ENCODE results near the gene ELAVL1.

ELAVL1 gene

DNA sequence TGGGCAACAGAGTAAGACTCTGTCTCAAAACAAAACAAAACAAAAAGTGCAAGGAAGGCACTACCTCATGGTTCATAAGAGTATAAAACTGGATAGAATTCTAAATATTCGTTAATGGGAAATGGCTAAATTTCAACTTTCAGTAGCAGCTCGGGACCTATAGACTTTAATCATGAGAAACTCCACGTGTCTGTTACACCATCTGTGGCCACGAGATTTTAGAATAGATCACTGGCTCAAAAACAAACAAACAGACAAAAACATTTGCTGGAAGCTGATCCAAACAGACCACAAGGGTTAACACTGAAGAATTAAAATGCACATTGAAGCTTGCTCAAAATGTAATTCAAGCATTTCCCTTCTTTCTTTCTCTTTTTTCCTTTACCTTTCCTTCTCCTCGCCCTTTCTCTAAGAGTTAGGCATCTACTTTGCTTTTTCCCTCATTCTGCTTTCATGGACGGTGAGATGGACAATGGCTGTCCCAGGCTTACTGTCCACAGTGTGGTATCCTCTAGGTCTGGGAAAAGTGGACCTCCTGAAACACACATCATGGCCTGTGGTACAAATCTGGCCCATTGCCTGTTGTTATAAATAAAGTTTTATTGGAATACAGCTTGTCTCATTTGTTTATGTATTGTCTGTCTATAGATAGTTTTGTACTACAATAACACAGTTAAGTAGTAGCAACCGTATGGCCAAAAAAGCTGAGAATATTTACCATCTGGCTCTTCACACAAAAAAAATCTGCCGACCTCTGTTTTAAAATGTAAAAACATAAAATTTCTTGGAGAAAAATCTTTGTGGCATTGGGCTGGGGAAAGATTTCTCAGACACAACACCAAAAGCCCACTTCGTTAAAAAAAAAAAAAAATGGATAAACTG is 10.3 kb downstream of the ELAVL1 start:
- no peak overlapping the region for H3K27ac ChIP-seq (ENCODE audit: low read length)

DNA sequence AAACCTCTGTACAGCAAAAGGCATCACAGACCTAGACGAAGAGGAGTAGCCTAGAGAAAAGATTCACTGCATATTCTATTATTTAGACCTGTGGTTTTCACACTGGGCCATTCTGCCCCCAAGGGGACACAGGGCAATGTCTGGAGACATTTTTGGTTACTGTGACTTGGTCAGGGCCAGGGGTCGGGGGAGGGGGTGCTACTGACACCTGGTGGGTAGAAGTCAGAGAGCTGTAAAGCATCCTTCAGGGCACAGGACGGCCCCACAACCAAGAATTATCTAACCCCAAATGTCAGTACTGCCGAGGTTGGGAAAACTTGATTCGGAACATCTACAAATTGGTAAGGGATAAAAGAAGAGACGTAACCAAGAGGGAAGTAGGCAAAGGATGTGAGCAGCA is 11.3 kb downstream of the ELAVL1 start:
- H3K4me1 ChIP-seq (ENCODE audit: control insufficient read depth in 1 of 2, insufficient read depth in 2 of 2, low read length in 2 of 2): peaks cover 0 to 13% of the 10 kb centered on the region in 2 donors
- no peaks in the 10 kb centered on the region for H3K9me3 ChIP-seq (ENCODE audit: control insufficient read depth in 1 of 2, low read length in 2 of 2)
- no peak overlapping the region for H3K4me3 ChIP-seq (ENCODE audit: low read depth in 1 of 2, low read length in 2 of 2)
- no peak overlapping the region for H3K27ac ChIP-seq (ENCODE audit: low read length)
- no peaks in the 10 kb centered on the region for H3K27me3 ChIP-seq (ENCODE audit: low read depth, low read length)
- peaks cover 20 to 23% of the 10 kb centered on the region in 2 donors for H3K36me3 ChIP-seq (ENCODE audit: control insufficient read depth in 1 of 2, insufficient read depth in 2 of 2, low read length in 2 of 2)

More for the DNA sequence above, 10.3 kb downstream of the ELAVL1 start:
- H3K9me3 ChIP-seq (ENCODE audit: control insufficient read depth in 1 of 2, low read length in 2 of 2): no peaks in the 10 kb centered on the region
- no peaks in the 10 kb centered on the region for H3K27me3 ChIP-seq (ENCODE audit: low read depth, low read length)
- H3K36me3 ChIP-seq (ENCODE audit: control insufficient read depth in 1 of 2, insufficient read depth in 2 of 2, low read length in 2 of 2): peaks cover 14% of the 10 kb centered on the region in 2 donors
- peaks cover 0 to 13% of the 10 kb centered on the region in 2 donors for H3K4me1 ChIP-seq (ENCODE audit: control insufficient read depth in 1 of 2, insufficient read depth in 2 of 2, low read length in 2 of 2)
- no peak overlapping the region for H3K4me3 ChIP-seq (ENCODE audit: low read depth in 1 of 2, low read length in 2 of 2)

DNA sequence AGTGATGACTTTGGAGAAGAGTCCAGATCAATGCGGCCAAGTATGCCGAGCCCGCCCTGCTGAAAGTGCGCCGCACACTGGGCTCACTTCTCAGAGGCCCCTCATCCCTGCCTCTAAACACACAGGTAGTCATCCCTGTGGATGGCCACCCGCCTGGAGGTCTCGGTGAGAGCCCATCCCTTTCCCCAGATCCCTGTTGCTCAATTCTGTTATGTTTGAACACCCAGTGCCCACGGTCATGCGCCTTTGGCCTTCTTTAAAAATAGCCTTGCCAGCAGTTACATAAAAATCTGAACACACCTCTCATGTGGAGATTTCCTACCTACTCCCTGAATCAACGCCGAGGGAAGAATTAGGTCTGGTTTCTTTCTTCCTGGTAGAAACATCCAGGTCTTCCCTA is 11.9 kb downstream of the ELAVL1 start:
- H3K4me3 ChIP-seq (ENCODE audit: low read depth in 1 of 2, low read length in 2 of 2): no peak overlapping the region
- peaks cover 0 to 13% of the 10 kb centered on the region in 2 donors for H3K4me1 ChIP-seq (ENCODE audit: control insufficient read depth in 1 of 2, insufficient read depth in 2 of 2, low read length in 2 of 2)
- H3K36me3 ChIP-seq (ENCODE audit: control insufficient read depth in 1 of 2, insufficient read depth in 2 of 2, low read length in 2 of 2): peaks cover 26 to 28% of the 10 kb centered on the region in 2 donors
- no peaks in the 10 kb centered on the region for H3K27me3 ChIP-seq (ENCODE audit: low read depth, low read length)
- H3K9me3 ChIP-seq (ENCODE audit: control insufficient read depth in 1 of 2, low read length in 2 of 2): no peaks in the 10 kb centered on the region
- H3K27ac ChIP-seq (ENCODE audit: low read length): no peak overlapping the region

DNA sequence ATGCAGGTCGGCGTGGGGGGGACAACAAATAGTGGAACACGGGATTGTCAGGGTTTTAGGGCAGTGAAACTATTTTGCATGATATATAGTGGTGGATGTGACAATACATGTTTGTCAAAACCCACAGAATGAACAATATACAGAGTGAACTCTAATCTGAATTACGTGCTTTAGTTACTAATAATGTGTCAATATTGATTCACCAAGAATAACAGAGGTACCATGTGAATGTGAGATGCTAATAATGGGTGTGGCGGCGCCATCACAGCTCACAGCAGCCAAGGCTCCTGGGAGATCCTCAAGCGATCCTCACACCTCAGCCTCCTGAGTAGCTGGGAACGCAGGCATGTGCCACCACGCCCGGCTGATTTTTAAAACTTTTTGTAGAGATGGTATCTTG is 12.9 kb downstream of the ELAVL1 start:
- H3K27me3 ChIP-seq (ENCODE audit: low read depth, low read length): no peaks in the 10 kb centered on the region
- no peak overlapping the region for H3K4me3 ChIP-seq (ENCODE audit: low read depth in 1 of 2, low read length in 2 of 2)
- H3K27ac ChIP-seq (ENCODE audit: low read length): no peak overlapping the region
- H3K4me1 ChIP-seq (ENCODE audit: control insufficient read depth in 1 of 2, insufficient read depth in 2 of 2, low read length in 2 of 2): peaks cover 0 to 6% of the 10 kb centered on the region in 2 donors
- peaks cover 36 to 38% of the 10 kb centered on the region in 2 donors for H3K36me3 ChIP-seq (ENCODE audit: control insufficient read depth in 1 of 2, insufficient read depth in 2 of 2, low read length in 2 of 2)
- H3K9me3 ChIP-seq (ENCODE audit: control insufficient read depth in 1 of 2, low read length in 2 of 2): no peaks in the 10 kb centered on the region

DNA sequence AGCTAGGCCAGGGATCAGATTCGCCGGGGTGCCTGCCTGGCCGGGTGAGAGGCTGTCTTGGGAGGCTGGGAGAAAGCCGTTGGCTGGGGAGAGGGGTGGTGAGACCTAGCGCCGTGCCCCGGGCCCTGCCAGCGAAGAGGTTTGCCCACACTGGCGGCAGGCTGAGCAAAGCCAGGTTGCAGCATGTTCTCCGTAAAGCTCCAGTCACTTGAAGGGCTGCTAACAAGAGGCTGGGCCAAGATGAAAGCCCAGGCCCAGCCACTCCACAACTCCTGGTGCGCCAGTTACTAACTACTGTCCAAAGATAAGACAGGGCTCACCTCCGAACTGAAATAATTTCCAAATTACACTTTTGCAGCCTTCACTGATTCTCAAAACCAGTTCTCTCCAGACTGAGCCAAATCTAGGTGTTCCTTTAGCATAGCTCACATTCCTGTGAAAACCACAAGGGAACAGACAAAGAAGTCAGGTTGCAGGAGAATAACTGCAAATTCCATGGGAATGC is 16.3 kb downstream of the ELAVL1 start:
- no peak overlapping the region for H3K27ac ChIP-seq (ENCODE audit: low read length)
- H3K4me1 ChIP-seq (ENCODE audit: control insufficient read depth in 1 of 2, insufficient read depth in 2 of 2, low read length in 2 of 2): peaks cover 0 to 16% of the 10 kb centered on the region in 2 donors
- H3K4me3 ChIP-seq (ENCODE audit: low read depth in 1 of 2, low read length in 2 of 2): no peak overlapping the region
- no peaks in the 10 kb centered on the region for H3K27me3 ChIP-seq (ENCODE audit: low read depth, low read length)
- peaks cover 58 to 68% of the 10 kb centered on the region in 2 donors for H3K36me3 ChIP-seq (ENCODE audit: control insufficient read depth in 1 of 2, insufficient read depth in 2 of 2, low read length in 2 of 2)
- no peaks in the 10 kb centered on the region for H3K9me3 ChIP-seq (ENCODE audit: control insufficient read depth in 1 of 2, low read length in 2 of 2)

DNA sequence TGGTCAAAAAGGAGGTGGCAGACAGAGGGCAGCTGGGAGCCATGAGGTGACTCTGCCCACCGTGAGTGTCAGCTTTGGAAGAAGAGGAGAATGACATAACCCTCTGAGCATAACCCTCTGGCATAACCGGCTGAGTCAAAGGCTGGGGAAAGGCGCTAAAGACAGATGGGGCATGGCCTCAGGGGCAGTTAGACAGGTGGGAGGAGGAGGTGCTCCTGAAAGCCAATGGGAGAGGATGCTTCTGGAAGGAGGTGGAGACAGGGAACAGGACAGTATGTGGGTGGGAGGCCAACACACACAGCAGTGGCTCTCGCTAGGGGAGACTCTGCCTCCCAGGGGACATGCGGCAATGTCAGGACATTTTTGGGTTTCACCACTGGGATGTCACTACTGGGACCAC is 17.1 kb downstream of the ELAVL1 start:
- Histone ChIP-seq H3K4me1 (ENCODE audit: control insufficient read depth in 1 of 2, insufficient read depth in 2 of 2, low read length in 2 of 2) (peaks cover 0 to 12% of the 10 kb centered on the region in 2 donors), H3K27me3 (ENCODE audit: low read depth, low read length) (no peaks in the 10 kb centered on the region), H3K9me3 (ENCODE audit: control insufficient read depth in 1 of 2, low read length in 2 of 2) (no peaks in the 10 kb centered on the region), H3K36me3 (ENCODE audit: control insufficient read depth in 1 of 2, insufficient read depth in 2 of 2, low read length in 2 of 2) (peaks cover 65 to 75% of the 10 kb centered on the region in 2 donors), H3K27ac (ENCODE audit: low read length) (no peak overlapping the region), H3K4me3 (ENCODE audit: low read depth in 1 of 2, low read length in 2 of 2) (no peak overlapping the region)

DNA sequence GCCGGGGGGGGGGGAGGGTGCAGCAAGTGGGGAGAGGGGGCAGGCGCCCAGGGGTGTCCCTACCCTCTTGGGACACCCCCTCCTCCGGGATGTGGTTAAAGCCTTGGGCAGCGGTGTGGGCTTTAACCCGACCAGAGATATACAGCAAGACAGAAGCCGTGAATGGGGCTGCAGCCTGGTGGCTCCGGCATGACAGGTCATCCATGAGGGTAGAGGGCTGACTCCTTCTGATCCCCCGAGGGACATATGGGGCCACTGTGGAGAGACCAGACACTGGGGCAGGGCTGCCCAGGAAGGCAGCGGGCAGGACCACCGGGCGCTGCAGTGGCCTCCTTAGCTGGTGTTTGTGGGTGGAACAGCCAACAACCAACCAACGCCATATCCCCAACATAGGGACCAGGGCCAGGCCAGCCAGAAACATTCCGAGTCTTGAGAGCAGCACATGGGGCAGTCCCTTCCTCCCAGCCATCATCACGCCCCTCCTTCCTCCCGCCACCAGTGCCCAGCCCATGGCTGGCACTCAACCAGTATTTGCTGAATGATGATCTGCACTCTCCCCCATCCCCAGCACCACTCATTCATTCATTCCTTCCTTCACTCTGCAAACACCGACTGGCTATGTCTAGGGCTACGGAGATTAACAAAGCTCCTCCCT is 18.2 kb downstream of the ELAVL1 start:
- Histone ChIP-seq H3K36me3 (ENCODE audit: control insufficient read depth in 1 of 2, insufficient read depth in 2 of 2, low read length in 2 of 2) (peaks cover 74 to 78% of the 10 kb centered on the region in 2 donors), H3K27me3 (ENCODE audit: low read depth, low read length) (no peaks in the 10 kb centered on the region), H3K9me3 (ENCODE audit: control insufficient read depth in 1 of 2, low read length in 2 of 2) (no peaks in the 10 kb centered on the region), H3K4me1 (ENCODE audit: control insufficient read depth in 1 of 2, insufficient read depth in 2 of 2, low read length in 2 of 2) (peaks cover 0 to 12% of the 10 kb centered on the region in 2 donors), H3K27ac (ENCODE audit: low read length) (no peak overlapping the region), H3K4me3 (ENCODE audit: low read depth in 1 of 2, low read length in 2 of 2) (no peak overlapping the region)

DNA sequence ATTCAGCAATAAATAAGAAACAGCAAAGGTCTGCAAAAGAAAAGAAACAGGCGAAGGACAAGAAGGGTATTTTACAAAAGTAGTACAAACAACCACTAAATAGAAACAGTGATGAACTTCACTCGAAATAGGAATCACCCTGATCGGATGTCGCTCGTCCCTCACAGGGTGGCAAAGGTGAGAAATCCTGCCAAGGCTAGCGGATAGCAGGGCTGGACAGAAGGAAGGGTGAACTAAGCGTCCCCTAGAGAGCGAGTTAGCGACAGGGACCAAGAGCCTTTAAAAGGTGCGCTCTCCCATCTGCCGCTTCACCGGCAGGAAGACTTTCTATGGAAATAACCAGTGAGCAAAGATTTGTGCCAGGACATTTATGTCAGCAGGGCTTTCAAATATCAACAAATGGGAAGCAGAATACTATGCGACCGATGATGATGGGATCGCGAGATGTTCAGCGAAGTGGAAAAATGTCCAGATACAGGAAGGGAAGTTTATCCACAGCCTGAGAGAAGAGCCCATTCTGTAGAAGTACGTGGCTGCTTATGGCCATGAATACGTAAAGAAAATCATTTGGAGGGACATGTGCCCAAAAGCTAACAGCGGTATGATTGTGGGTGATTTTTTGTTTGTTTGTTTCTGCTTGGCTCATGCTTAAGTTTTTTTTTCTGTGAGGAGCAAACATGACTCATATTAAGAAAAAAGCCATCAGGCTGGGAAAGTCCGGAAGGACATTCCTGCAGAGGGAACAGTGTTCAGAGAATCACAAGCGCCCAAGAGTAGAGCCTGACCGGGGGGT is 18.9 kb downstream of the ELAVL1 start:
- peaks cover 0 to 12% of the 10 kb centered on the region in 2 donors for H3K4me1 ChIP-seq (ENCODE audit: control insufficient read depth in 1 of 2, insufficient read depth in 2 of 2, low read length in 2 of 2)
- H3K27ac ChIP-seq (ENCODE audit: low read length): no peak overlapping the region
- no peaks in the 10 kb centered on the region for H3K27me3 ChIP-seq (ENCODE audit: low read depth, low read length)

DNA sequence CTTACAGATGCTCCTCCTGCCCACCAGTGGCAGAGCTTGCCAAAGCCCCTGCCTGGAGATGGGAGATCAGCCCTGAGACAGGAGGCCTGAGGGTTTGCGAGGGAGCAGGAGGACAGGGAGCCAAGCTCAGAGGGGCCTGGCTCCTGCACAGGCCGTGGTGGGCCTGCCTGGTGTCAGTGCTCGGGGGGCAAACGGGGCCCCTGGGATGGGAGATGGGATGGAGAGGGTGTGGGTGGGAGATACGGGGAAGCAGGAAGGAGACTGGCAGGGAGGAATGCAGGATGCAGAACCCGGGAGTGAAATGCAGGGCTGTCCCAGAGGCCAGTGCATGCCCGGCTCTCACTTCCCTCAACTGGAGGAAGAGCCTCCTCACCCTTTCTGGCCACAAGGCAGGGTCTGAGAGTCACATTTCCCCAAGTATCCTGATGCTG is 19.9 kb downstream of the ELAVL1 start:
- no peaks in the 10 kb centered on the region for H3K27me3 ChIP-seq (ENCODE audit: low read depth, low read length)
- peaks cover 0 to 12% of the 10 kb centered on the region in 2 donors for H3K4me1 ChIP-seq (ENCODE audit: control insufficient read depth in 1 of 2, insufficient read depth in 2 of 2, low read length in 2 of 2)
- no peak overlapping the region for H3K4me3 ChIP-seq (ENCODE audit: low read depth in 1 of 2, low read length in 2 of 2)
- peaks cover 69 to 80% of the 10 kb centered on the region in 2 donors for H3K36me3 ChIP-seq (ENCODE audit: control insufficient read depth in 1 of 2, insufficient read depth in 2 of 2, low read length in 2 of 2)
- H3K27ac ChIP-seq (ENCODE audit: low read length): no peak overlapping the region
- no peaks in the 10 kb centered on the region for H3K9me3 ChIP-seq (ENCODE audit: control insufficient read depth in 1 of 2, low read length in 2 of 2)

More for the DNA sequence above, 18.9 kb downstream of the ELAVL1 start:
- H3K36me3 ChIP-seq (ENCODE audit: control insufficient read depth in 1 of 2, insufficient read depth in 2 of 2, low read length in 2 of 2): peaks cover 73 to 84% of the 10 kb centered on the region in 2 donors
- no peaks in the 10 kb centered on the region for H3K9me3 ChIP-seq (ENCODE audit: control insufficient read depth in 1 of 2, low read length in 2 of 2)
- H3K4me3 ChIP-seq (ENCODE audit: low read depth in 1 of 2, low read length in 2 of 2): no peak overlapping the region

DNA sequence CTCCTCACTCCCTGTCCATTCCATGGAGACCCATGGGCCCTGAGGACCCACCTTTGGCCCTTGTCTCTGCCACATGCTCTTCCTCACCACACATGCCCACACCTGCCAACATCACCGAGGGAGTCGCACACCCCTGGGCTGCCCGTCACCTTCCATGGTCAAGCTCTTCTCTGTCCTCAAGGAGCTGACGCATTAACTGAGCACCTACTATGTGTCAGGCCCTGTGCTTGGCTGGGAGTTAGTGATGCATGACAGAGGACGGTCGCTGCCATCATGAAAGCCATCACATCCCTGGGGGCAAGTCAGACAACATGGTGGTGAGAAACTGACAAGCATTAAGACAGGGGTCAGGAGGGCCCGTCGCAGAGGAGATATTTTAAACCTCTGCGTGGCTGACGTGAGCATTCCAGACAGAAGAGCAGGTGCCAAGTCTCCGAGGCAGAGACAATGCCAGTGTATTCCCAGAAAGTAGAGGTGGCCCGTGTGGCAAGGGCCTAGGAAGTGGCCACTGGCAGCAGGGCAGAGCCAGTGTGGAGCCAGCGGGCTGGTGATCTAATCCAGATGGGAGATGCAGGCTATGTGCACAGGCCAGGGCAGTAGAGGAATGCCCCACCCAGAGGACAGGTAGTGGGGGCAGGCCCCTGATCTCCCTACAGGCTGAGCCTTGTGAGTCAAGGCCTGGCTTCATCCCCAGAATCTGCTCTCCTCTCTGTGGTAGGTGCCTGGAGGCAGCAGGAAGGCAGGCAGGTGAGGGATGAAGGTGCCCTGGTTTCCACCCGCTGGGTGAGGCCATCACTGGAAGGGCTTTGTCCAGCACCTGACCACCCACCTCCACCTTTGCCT is 21.2 kb downstream of the ELAVL1 start:
- Histone ChIP-seq H3K27me3 (ENCODE audit: low read depth, low read length) (no peaks in the 10 kb centered on the region), H3K4me3 (ENCODE audit: low read depth in 1 of 2, low read length in 2 of 2) (no peak overlapping the region), H3K27ac (ENCODE audit: low read length) (no peak overlapping the region), H3K36me3 (ENCODE audit: control insufficient read depth in 1 of 2, insufficient read depth in 2 of 2, low read length in 2 of 2) (peaks cover 64 to 82% of the 10 kb centered on the region in 2 donors), H3K4me1 (ENCODE audit: control insufficient read depth in 1 of 2, insufficient read depth in 2 of 2, low read length in 2 of 2) (peaks cover 0 to 12% of the 10 kb centered on the region in 2 donors), H3K9me3 (ENCODE audit: control insufficient read depth in 1 of 2, low read length in 2 of 2) (no peaks in the 10 kb centered on the region)

Measured in muscle layer of duodenum (tissue), 2 donors.